HEK293 (cell line): ENCODE data around the gene PDE4DIP.
A peak's percentile ranks its signal among the peaks of the same experiment; 100 is the strongest.
"Not testable (repeated sequence)": the region's sequence is repeated elsewhere in the genome, so short reads cannot be mapped to it uniquely, and the experiment has no call there.

Source experiments
- CTCF ChIA-PET: fragments of 350-600 bp; formaldehyde crosslinking; extraction: SDS; loops from one replicate; lab custom pipeline; 2021; ENCODE audit warnings: antibody characterized with exemption; lab: Yijun Ruan, JAX
- POLR2A ChIA-PET: fragments of 300-600 bp; formaldehyde crosslinking; extraction: SDS; loops from one replicate; lab custom pipeline; 2020; ENCODE audit warnings: antibody characterized with exemption, inconsistent platforms; lab: Yijun Ruan, JAX
- H3K27ac ChIP-seq: fragments of 200-500 bp; sonication (Bioruptor generic); 2 replicates; pipeline ENCODE4 v1.5.1; 2014; ENCODE audit warnings: low read depth, low read length, control low read depth, inconsistent platforms; ENCODE audit errors: extremely low read depth
- H3K36me3 ChIP-seq, 2 experiments: fragments of 200-500 bp in 1 of 2; sonication (Bioruptor generic) in 1 of 2; 1 replicate in 1 of 2; 2 replicates in 1 of 2; pipeline ENCODE4 v1.5.1; 2014 to 2017; ENCODE audit warnings: inconsistent platforms in 2 of 2, low read length in 2 of 2; ENCODE audit not compliant: control insufficient read depth in 2 of 2, insufficient read depth in 1 of 2
- H3K4me1 ChIP-seq: fragments of 200-500 bp; sonication (Bioruptor generic); 2 replicates; pipeline ENCODE4 v1.5.1; 2014; ENCODE audit warnings: mild to moderate bottlenecking, low read length, inconsistent platforms; ENCODE audit not compliant: control insufficient read depth, insufficient read depth
- H3K4me3 ChIP-seq: 2 replicates; pipeline ENCODE4 v1.5.1; 2011; ENCODE audit warnings: low read depth, mild to moderate bottlenecking, control low read depth, low read length, moderate library complexity
- H3K9me3 ChIP-seq: fragments of 200-500 bp; sonication (Bioruptor generic); 2 replicates; pipeline ENCODE4 v1.5.1; 2014; ENCODE audit warnings: low read depth, low read length, inconsistent platforms; ENCODE audit not compliant: control insufficient read depth, insufficient read depth
- ZBTB17 ChIP-seq: fragments of 450-650 bp; formaldehyde crosslinking; IDR thresholded peaks from 2 replicates; pipeline ENCODE4 v1.5.1; 2016; ENCODE audit warnings: missing biosample characterization, missing genetic modification characterization
- ZNF660 ChIP-seq: fragments of 450-650 bp; IDR thresholded peaks from 2 replicates; pipeline ENCODE4 v1.5.1; 2018; ENCODE audit warnings: missing biosample characterization, mild to moderate bottlenecking, missing genetic modification characterization
- TF ChIP-seq, protein P1 (sequence below): fragments of 450-650 bp; formaldehyde crosslinking; IDR thresholded peaks from 2 replicates; pipeline ENCODE4 v1.5.1; 2017; ENCODE audit warnings: missing biosample characterization, mild to moderate bottlenecking, missing genetic modification characterization, moderate library complexity
- TF ChIP-seq, protein P2 (sequence below): fragments of 450-650 bp; formaldehyde crosslinking; IDR thresholded peaks from 2 replicates; pipeline ENCODE4 v1.5.1; 2016; ENCODE audit warnings: missing biosample characterization, missing genetic modification characterization

PDE4DIP gene

DNA sequence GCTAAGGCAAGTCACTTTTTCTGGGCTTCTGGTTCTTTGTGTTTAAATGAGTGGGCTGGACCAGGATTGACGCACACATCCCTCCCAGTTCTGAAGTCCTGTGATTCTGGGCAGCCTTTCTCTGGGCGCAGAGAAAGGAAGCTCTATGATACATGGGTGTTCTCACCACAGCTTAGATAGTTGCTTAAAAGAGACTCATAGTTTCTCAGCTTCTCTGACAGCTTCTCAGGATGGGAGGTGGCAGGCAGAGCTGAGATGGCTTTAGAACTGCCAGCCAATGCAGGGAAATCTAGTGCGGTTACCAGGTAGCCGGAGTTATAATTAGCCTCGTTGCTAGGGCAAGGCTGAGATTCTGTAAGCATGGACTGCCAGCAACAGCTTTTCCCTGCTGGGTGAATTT, 55.8 kb downstream of the PDE4DIP start:
- POLR2A ChIA-PET, H3K36me3 ChIP-seq, CTCF ChIA-PET, H3K4me1 ChIP-seq, H3K4me3 ChIP-seq, H3K27ac ChIP-seq, H3K9me3 ChIP-seq: not testable (repeated sequence)

DNA sequence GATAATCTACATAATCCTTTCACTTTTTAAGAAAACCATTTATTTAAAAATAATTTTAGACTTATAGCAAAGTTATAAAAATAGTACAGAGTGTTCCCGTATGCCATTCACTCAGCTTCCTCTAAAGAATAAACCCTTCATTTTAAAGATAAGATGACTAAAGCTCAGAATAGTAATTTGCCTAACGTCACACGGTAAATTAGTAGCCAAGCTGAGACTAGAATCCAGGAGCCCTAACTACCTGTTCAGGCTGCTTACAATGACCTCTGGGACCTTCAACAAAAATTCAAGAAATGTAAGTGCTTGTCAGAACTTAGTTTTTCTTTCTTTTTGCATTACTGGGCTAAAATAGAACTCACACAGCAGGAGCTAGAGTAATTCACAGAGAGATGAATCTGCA, 56.5 kb downstream of the PDE4DIP start:
- H3K27ac ChIP-seq, POLR2A ChIA-PET, CTCF ChIA-PET, H3K36me3 ChIP-seq, H3K4me3 ChIP-seq, H3K4me1 ChIP-seq, H3K9me3 ChIP-seq: not testable (repeated sequence)

DNA sequence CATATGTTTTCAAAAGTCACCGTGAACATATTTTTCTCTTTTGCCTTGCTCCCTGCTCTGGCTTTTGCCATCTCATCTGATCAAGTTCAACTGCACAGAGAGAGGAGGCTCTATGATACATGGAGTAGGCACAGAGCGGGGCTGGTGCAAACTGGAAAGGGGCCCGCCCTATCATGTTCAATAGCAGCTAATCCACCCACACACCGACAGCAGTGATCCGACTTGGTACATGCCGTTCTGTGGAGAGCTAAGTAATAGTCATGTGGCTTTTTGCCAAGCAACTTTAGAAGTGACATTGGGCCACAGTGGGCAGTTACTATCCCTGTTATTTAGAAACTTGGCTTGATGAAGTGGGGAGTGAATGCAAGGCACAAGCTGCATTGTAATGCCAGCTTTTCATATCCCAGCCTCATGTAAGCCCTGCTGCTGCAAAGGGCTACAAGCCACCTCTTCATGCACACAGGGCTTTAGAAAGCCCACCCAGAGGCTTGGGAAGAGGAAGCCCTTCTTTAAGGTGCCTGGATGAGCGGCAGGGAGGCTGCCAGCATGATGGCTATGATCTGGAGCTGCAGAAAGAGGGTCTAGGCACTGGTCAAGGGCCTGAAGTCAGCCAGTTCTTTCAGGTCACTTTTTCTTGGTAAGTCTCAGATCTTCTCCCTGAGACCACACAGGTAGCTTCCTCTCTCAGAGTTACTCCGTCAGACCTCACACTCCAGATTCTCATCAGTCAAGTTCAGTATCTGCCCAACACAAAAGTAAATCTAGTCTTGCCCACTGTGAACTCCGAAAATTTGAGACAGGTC, 57.1 kb downstream of the PDE4DIP start:
- POLR2A ChIA-PET, H3K4me3 ChIP-seq, H3K9me3 ChIP-seq, H3K4me1 ChIP-seq, H3K27ac ChIP-seq, CTCF ChIA-PET, H3K36me3 ChIP-seq: not testable (repeated sequence)

DNA sequence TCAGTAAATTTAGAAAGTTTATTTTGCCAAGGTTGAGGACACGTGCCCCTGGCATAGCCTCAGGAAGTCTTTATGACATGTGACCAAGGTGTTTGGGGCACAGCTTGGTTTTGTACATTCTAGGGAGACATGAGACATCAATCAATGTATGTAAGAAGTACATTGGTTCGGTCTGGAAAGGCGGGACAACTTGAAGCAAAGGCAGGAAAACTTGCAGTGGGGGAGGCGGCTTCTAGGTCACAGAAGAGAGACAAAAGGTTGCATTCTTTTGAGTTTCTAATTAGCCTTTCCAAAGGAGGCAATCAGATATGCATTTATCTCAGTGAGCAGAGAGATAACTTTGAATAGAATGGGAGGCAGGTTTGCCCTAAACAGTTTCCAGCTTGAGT, 57.7 kb downstream of the PDE4DIP start:
- H3K9me3 ChIP-seq, CTCF ChIA-PET, POLR2A ChIA-PET: not testable (repeated sequence)

DNA sequence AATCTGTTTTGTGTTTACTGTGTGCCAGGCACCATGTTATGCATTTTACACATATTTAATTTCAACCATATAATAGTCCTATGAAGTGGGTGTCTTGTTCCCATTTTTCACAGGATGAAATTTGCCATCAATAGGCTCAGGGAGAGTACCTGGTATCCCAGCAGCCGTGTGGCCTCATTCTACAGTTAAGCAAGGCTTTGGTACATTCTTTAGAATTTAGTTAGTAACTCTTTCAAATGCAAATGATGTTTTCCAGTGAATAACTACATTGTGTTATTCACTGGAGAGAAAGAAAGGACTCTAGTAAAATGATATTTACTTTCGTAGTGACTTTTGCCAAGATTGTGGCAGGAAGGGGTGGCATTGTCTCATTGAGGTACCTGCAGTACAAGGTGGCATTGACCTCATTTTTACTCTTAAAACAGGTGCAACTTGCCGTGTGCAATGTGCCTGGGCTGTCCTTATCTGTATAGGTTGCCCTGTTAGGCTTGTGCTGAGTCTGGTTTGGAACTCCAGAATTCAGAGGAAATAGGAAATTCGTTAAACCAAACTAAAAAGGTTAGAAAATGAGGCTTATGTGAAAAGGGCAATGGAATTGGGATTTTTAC, 65.1 kb downstream of the PDE4DIP start:
- H3K4me1 ChIP-seq, POLR2A ChIA-PET, H3K27ac ChIP-seq: not testable (repeated sequence)

More for the DNA sequence above, 57.7 kb downstream of the PDE4DIP start:
- not testable (repeated sequence) for H3K4me3 ChIP-seq, H3K36me3 ChIP-seq, H3K4me1 ChIP-seq, H3K27ac ChIP-seq

DNA sequence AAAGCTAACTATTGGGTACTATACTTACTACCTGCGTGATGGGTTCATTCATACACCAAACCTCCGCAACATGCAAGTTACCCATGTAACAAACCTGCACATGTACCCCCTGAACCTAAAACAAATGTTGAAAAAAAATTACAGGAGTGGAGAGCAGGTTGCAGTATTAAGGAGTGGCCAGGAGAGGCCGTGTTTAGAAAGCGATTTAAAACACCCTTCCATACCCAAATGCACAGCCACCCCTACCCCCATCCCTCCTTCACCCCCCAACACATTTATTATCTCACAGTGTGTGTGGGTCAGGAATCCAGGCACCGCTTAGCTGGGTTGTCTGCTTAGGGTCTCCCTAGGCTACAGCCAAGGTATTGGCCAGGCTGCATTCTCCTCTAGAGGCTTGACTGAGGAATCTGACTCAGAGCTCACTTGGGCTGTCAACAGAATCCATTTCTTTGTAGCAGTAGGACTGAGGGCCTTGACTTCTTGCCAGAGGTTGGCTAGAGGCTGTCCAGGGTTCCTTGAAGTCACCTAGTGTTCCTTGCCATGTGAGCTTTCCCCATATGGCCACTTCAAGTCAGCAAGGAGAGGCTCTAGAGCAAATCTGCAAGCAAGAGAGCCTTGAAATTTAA, 67.2 kb downstream of the PDE4DIP start:
- POLR2A ChIA-PET, H3K4me1 ChIP-seq, H3K27ac ChIP-seq, H3K36me3 ChIP-seq, H3K9me3 ChIP-seq, H3K4me3 ChIP-seq, CTCF ChIA-PET: not testable (repeated sequence)

More for the DNA sequence above, 65.1 kb downstream of the PDE4DIP start:
- CTCF ChIA-PET, H3K36me3 ChIP-seq, H3K4me3 ChIP-seq, H3K9me3 ChIP-seq: not testable (repeated sequence)

DNA sequence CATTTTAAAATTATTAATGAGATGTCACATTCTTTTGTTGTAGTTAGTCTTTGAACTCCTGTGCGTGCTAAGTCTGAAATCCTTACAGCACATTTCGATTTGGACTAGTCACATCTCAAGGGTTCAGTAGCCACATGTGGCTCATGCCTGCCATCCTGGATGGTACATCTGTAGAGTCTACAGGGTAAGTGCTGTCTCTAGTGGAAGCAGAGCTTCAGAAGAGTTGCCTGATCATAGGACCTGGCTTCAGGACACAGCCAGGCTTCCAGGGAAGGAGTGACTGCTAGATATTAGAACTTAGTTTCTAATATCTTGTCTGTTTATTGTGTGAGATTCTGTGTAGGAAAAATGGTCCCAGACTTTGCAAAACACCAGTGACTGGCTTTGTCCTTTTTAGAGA, 72.0 kb downstream of the PDE4DIP start:
- CTCF ChIA-PET, result not testable (repeated sequence)

DNA sequence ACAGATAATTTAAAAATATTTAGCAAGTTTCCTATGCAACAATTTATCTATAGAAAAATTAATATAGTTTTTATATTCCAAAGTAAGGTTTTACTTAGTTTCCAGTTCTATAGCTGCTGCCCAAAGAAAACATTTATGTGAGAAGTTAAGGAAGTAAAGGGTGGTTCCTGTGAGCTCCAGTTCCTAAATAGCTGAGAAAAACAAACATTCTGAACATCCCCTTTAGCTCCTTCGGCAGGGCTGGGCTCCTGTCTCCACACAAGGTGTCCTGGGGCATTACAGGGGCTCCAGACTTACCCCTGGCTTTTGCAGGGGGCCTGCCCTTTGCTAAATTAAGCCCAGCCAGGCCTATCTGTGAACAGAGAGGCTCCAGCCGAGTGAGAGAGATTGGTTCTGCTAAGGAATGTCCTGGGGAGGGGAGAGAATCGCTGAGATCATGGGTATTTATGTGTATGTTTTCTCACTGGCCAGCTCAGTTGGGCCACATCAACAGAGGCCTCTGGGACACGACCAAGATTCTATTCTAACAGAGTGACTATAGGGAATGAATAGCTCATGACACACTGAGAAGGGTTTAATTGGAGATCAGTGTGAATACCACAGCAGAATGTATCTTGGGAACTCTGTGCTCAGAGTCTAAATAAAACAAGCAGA, 72.6 kb downstream of the PDE4DIP start:
- POLR2A ChIA-PET, H3K9me3 ChIP-seq, H3K36me3 ChIP-seq, H3K27ac ChIP-seq, H3K4me1 ChIP-seq, CTCF ChIA-PET, H3K4me3 ChIP-seq: not testable (repeated sequence)
- TF ChIP-seq, protein P1, sequence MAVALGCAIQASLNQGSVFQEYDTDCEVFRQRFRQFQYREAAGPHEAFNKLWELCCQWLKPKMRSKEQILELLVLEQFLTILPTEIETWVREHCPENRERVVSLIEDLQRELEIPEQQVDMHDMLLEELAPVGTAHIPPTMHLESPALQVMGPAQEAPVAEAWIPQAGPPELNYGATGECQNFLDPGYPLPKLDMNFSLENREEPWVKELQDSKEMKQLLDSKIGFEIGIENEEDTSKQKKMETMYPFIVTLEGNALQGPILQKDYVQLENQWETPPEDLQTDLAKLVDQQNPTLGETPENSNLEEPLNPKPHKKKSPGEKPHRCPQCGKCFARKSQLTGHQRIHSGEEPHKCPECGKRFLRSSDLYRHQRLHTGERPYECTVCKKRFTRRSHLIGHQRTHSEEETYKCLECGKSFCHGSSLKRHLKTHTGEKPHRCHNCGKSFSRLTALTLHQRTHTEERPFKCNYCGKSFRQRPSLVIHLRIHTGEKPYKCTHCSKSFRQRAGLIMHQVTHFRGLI (tag by site-specific recombination), result peak; percentile 18; the same call in 1 of the 2 replicates
- TF ChIP-seq, protein P2, sequence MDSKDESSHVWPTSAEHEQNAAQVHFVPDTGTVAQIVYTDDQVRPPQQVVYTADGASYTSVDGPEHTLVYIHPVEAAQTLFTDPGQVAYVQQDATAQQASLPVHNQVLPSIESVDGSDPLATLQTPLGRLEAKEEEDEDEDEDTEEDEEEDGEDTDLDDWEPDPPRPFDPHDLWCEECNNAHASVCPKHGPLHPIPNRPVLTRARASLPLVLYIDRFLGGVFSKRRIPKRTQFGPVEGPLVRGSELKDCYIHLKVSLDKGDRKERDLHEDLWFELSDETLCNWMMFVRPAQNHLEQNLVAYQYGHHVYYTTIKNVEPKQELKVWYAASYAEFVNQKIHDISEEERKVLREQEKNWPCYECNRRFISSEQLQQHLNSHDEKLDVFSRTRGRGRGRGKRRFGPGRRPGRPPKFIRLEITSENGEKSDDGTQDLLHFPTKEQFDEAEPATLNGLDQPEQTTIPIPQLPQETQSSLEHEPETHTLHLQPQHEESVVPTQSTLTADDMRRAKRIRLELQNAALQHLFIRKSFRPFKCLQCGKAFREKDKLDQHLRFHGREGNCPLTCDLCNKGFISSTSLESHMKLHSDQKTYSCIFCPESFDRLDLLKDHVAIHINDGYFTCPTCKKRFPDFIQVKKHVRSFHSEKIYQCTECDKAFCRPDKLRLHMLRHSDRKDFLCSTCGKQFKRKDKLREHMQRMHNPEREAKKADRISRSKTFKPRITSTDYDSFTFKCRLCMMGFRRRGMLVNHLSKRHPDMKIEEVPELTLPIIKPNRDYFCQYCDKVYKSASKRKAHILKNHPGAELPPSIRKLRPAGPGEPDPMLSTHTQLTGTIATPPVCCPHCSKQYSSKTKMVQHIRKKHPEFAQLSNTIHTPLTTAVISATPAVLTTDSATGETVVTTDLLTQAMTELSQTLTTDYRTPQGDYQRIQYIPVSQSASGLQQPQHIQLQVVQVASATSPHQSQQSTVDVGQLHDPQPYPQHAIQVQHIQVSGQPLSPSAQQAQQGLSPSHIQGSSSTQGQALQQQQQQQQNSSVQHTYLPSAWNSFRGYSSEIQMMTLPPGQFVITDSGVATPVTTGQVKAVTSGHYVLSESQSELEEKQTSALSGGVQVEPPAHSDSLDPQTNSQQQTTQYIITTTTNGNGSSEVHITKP (tag by site-specific recombination), result peak; percentile 17; the same call in 1 of the 2 replicates
- 0 out of 2 replicates have a peak, but pooled peaks have one; percentile 23 for TF ChIP-seq ZBTB17
- peak; percentile 61; the same call in 1 of the 2 replicates for TF ChIP-seq ZNF660

More for the DNA sequence above, 72.0 kb downstream of the PDE4DIP start:
- H3K4me3 ChIP-seq, H3K9me3 ChIP-seq, H3K27ac ChIP-seq, H3K4me1 ChIP-seq, POLR2A ChIA-PET, H3K36me3 ChIP-seq: not testable (repeated sequence)
